Left renal cortex interstitium (tissue), 4 donors: ENCODE data around the gene RAI1. TPM values are rescaled to one million over a fixed set of nuclear protein-coding genes. Genes with fewer than 3 reads are reported as not detected.
"Not testable (repeated sequence)": the region's sequence is repeated elsewhere in the genome, so short reads cannot be mapped to it uniquely, and the experiment has no call there.

Experiments
- DNase-seq, 4 donors: peaks; one replicate each; pipeline ENCODE4 v3.0.0-alpha.2; 2013; ENCODE audit warnings: low read depth in 4 of 4, low spot score in 2 of 4, missing footprints in 1 of 4
- polyA plus RNA-seq, 4 donors: library from polyadenylated mRNA; unstranded; fragments of 120-200 nt; gene quantifications; one replicate each; pipeline ENCODE4 v1.2.1, GENCODE V29; 2013; ENCODE audit not compliant: insufficient read length in 4 of 4

The RAI1 gene
- polyA plus RNA-seq, 4 donors = 17.2 to 46.9 (median 33.0) TPM

GRCh38 chr17:17793378-17794214 is 112.3 kb downstream of the RAI1 start:
- no peak for DNase-seq

- DNase-seq = no peak
These were observed 113.1 kb downstream of the RAI1 start for GRCh38 chr17:17794382-17794781.

- no peak for DNase-seq
These were observed 114.0 kb downstream of the RAI1 start for GRCh38 chr17:17795296-17795695.

- DNase-seq = no peak
These were observed 114.9 kb downstream of the RAI1 start for GRCh38 chr17:17795946-17796786.

DNA sequence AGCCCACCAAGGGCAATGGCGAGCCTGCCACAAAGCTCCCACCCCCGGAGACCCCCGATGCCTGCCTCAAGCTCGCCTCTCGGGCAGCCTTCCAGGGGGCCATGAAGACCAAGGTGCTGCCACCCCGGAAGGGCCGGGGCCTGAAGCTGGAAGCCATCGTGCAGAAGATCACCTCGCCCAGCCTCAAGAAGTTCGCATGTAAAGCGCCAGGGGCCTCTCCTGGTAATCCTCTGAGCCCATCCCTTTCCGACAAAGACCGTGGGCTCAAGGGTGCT is 115.5 kb downstream of the RAI1 start:
- no peak for DNase-seq

GRCh38 chr17:17797119-17797809 is 116.0 kb downstream of the RAI1 start:
- no peak for DNase-seq

GRCh38 chr17:17798010-17798556 is 116.8 kb downstream of the RAI1 start:
- DNase-seq = no peak

GRCh38 chr17:17798573-17799255 is 117.5 kb downstream of the RAI1 start:
- DNase-seq = no peak

- DNase-seq = no peak
These were observed 119.3 kb downstream of the RAI1 start for GRCh38 chr17:17800504-17801021.

GRCh38 chr17:17801800-17802481 is 120.7 kb downstream of the RAI1 start:
- no peak for DNase-seq

- no peak for DNase-seq
These were observed 122.7 kb downstream of the RAI1 start for GRCh38 chr17:17804007-17804406.

- DNase-seq = no peak
These were observed 124.3 kb downstream of the RAI1 start for GRCh38 chr17:17805575-17805974.

GRCh38 chr17:17806035-17806434 is 124.8 kb downstream of the RAI1 start:
- DNase-seq = no peak

- DNase-seq = no peak
These were observed 125.5 kb downstream of the RAI1 start for GRCh38 chr17:17806611-17807274.

DNA sequence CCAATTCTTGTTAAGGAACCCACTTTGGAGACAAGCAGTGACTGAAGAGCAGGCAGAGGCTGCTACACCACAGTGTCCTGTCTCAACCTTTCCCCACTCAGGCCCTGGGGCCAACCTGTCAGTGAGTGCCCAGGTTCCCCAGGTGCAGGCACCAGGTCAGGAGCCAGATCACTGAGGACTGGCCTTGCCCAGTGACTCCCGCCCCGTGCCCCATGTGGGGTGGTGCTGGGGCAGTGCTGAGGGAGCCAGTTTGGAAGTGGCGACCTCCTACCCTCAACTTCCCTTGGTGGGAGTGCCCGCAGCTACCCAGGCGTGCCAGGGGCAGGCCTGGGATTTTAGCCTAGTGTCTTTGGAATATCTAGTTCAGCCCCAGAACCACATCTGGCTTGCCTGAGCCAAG is 126.2 kb downstream of the RAI1 start:
- DNase-seq = no peak

- DNase-seq = not testable (repeated sequence)
These were observed 126.9 kb downstream of the RAI1 start for GRCh38 chr17:17808200-17808599.

- DNase-seq = no peak
These were observed 127.6 kb downstream of the RAI1 start for GRCh38 chr17:17808706-17809432.

GRCh38 chr17:17809531-17810083 is 128.3 kb downstream of the RAI1 start:
- DNase-seq = no peak
